Thyroid gland (tissue), 4 donors: ENCODE measurements around the gene ESRRB.

Source experiments
- CTCF ChIP-seq, 6 experiments: fragments of 200-600 bp in 3 of 6; fragments of 450-650 bp in 3 of 6; sonication (generic) in 3 of 6; IDR thresholded peaks; one replicate each; pipeline ENCODE4 v1.5.1; 2016 to 2019; ENCODE audit warnings: antibody characterized with exemption in 6 of 6, mild to moderate bottlenecking in 2 of 6, inconsistent platforms in 1 of 6, moderate library complexity in 1 of 6
- POLR2A ChIP-seq, 2 donors: fragments of 450-650 bp; IDR thresholded peaks; one replicate each; pipeline ENCODE4 v1.6.1; 2017; ENCODE audit warnings: antibody characterized with exemption in 2 of 2, mild to moderate bottlenecking in 2 of 2, moderate library complexity in 1 of 2

GRCh38 chr14:76509311-76509710 is 133.4 kb downstream of the ESRRB start:
- TF ChIP-seq CTCF (IDR thresholded peaks at IDR 0.05) (no peak), POLR2A (IDR thresholded peaks at IDR 0.05) (no peak)
